Hematopoietic multipotent progenitor cell (in vitro differentiated cells): ENCODE measurements around the gene TMEM212. TPM values are rescaled to one million over a fixed set of nuclear protein-coding genes. Genes with fewer than 3 reads are reported as not detected.
A peak's percentile ranks its signal among the peaks of the same experiment; 100 is the strongest.
"Not testable (repeated sequence)": the region's sequence is repeated elsewhere in the genome, so short reads cannot be mapped to it uniquely, and the experiment has no call there.

Experiments
- DNase-seq, 3 donors: peaks; one replicate each; pipeline ENCODE4 v3.0.0-alpha.2; 2011 to 2015; ENCODE audit warnings: low read depth in 2 of 3, low spot score in 2 of 3
- total RNA-seq: library from RNA; depleted of rRNA; stranded (reverse); fragments of >200 nt; gene quantifications from one replicate; pipeline ENCODE4 v1.2.3, GENCODE V29; 2012

Gene TMEM212
- total RNA-seq, 1 donor = not detected

DNA sequence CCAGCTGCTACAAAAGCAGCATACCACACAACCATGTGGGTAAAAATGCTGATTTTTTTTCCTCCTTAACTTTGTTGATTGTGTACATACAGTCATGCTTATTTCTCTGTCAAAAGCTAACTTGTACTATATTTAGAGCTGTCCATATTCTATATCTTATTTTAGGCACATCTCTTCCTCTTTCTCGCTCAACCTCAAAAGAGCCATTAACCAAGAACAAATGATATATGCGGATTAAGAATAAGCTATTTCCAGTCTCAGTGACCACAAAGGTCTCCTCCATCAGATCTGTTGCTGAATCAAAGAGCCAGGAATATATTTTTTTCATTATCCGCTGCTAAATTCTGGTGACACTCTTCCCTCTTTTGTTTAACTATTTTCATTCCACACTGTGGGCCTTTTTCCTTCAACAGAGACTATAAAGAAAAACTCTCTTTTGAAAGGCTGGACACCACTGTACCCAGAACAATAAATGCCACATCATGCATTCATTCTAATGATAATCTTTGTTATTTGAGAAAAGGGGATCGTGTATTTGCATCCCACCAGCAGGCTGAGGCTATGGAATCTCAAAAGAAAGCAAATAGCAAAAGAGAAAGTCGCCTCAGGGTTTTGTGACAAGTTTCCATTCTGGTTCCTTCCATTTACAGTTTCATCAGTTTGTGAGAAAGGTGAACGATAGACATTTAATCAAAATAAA is 8.0 kb downstream of the TMEM212 start:
- DNase-seq = peak in 1 of 3 donors; percentile 49

DNA sequence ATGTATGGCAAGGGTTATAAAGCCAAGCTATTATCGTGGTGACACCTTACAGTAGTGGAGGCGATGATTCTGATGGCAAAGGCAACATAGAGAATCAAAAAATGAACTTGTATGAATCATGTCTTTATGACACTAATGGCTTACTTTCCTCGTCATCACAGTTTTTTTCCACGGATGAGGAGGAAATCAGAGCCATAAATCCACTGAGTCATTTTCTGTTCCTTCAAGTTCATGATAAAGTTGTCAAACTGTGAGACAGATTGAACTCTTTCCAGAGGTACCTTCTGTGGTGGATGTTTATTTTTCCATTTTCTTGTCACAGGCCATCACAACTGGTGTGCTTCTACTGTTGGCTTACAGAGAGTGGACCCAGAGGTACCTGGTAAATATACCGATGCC is 8.5 kb downstream of the TMEM212 start:
- DNase-seq = no peak

DNA sequence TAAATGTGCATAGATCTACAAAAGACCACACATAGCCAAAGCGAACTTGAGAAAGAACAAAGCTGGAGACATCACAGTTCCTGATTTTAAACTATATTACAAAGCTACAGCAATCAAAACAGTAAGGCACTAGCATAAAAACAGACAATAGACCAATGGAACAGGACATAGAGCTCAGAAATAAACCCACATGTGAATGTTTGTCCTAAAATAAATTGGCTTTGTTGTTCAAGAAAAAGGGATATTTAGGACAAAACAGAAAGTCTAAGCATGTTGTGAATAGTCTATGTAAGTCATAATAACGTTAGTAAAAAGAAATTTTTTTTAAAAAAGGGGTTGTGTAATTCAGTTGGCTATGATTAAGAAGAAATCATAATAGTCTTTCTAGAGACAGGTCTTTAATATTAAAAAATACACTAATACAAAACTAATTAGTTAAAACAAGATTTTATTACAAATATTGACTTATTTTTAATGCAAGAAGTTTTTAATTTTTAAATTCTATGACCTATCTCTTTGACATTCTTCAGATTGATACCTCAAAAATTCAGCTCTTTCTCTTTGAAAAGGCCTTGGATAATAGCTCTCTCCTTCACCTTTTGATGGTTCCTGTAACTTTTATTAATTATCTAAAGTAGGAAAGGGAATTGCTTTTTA is 11.6 kb downstream of the TMEM212 start:
- DNase-seq = no peak

DNA sequence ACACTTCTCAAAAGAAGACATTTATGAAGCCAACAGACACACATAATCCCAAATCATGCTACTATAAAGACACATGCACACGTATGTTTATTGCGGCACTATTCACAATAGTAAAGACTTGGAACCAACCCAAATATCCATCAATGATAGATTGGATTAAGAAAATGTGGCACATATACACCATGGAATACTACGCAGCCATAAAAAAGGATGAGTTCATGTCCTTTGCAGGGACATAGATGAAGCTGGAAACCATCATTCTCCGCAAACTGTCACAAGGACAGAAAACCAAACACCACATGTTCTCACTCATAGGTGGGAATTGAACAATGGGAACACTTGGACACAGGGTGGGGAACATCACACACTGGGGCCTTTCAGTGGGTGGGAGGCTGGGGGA is 15.6 kb downstream of the TMEM212 start:
- not testable (repeated sequence) for DNase-seq

DNA sequence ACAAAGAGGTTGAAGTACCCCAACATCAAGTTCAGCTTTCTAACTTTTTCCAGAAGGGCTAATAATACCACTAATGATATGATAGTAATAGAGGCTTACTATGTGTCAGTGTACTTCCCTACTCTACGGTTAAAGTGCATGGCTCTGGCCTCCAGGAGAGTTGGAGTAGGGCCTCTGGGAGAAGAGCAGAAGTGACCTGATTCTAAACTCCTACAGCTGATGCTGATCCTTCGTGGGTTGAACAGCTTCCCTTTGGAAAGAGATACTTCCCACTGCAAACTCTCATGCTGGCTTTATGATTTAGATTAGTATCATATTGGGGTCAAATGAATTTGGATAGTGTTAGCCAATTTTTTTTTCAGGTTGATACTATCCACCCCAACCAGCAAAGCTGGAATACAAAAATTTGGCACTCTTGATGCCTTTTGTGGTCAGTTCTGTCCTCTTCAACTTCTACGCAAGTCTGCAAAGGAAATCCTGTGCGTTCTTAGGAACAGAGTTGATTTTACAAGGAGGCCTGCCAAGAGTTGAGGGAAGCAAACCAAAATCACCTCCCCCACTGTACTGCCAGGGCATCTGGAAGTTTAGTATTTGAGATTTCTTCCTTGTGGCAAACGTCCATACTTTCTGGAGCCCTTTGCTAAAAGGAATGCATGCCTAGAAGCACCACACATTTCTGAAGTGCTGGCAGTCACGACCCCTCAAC is 17.8 kb downstream of the TMEM212 start:
- no peak for DNase-seq

DNA sequence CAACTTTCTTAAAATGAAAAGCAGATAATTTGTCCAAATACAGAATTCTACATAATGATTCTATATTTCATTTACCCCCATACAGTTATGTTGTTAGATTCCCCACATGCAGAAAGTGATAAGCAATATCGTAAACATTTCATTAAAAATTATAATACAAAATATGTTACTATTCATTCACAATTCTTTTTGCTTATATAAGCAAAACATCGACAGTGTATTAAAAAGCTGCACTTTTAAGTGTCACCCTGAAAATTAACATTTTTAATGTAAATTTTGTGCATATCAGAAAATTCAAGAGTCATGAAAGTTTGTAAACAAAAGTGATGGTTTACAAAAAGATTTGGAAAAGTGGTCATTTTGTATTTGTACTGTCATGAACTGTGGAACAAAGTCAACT is 19.2 kb downstream of the TMEM212 start:
- DNase-seq = no peak

DNA sequence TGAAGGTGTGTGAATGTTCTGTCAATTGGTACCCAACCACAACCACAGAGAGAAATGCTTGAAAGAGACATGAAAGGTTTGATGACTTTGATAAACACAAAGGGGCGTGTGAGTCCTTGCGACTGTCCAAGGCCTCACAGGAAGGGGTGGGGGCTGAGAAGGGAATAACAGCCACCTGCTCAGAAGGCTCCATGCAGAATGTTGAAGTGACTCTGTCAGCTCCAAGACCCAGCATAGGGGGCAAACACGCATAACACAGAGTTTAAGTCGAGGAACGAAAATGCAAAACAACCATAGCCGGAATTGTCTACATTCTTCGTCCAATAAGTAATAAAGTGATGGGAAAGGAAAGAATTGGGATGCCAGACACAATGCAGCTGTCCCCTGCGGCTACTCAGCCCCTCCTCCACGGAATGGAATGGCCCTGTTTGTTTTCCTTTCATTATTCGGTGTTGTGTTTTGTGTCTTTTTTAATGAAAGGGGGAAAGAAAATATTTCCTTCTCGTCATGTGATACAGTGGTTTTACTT is 19.9 kb downstream of the TMEM212 start:
- DNase-seq = no peak

DNA sequence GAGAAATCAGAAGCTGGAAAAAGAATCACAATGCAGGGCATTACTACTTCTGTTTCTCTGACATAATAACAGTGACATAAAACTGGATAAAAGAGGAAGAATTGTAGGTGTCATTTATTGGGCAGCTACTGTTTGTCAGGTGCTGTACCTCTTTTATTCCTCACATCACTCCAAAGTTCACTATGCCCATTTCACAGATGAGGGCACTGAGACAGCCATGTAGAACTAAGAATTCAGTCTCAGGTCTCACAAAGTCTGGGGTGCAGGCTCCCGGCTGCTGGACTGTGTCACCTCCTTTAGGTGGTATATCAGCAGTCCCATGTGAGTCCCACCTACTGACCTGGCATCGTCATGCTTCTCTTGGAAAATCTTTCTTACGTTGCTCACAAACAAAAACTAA is 20.8 kb downstream of the TMEM212 start:
- no peak for DNase-seq

DNA sequence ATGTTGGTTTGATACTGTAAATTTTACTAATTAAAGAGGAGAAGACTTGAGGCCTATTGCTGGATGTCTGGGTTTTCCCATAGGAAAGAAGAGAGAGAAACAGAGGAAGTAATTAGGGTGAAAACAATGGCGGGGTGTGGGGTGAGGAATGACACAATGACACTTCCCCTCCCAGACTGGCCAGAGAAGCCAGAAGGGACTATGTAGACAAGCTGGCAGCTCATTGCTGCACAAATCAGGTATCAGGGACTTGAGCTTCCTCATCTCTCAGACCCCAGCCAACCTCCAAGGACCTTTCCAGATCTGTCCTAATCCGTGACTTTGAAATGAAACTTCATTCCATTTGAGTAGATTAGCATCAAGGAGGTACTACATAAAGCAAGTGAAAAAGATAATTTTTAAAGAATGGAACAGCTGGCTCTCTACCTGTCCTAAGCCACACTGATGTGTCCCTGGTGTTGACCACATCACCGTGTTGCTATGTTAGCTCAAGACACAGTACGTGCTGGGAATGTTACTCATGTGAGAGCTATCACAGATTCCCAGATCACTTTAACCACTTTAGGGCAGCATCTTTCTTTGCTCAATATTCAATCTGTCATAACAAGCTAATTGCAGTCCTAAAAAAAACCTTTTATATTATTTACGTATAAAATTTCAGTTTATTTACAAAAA is 22.2 kb downstream of the TMEM212 start:
- no peak for DNase-seq

DNA sequence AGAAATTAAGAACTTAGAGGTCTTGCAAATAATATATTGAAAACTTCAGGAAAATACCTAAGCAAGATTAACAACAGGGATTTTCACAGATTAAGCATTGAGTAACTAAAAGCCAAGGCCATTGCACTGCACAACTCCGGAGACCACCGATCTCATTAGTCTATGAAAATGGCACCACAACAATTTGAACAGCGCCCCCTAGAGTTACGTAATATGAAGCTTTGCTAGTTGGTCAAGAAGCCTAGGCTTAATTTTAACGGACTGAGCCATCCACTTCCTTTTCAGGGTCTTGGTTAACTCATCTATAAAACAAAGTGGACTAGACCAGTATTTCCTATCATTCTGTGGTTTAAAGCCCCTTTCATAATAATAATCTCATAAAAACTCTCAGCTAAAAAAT is 24.8 kb downstream of the TMEM212 start:
- DNase-seq = peak in 2 of 3 donors; percentile 8 to 16

DNA sequence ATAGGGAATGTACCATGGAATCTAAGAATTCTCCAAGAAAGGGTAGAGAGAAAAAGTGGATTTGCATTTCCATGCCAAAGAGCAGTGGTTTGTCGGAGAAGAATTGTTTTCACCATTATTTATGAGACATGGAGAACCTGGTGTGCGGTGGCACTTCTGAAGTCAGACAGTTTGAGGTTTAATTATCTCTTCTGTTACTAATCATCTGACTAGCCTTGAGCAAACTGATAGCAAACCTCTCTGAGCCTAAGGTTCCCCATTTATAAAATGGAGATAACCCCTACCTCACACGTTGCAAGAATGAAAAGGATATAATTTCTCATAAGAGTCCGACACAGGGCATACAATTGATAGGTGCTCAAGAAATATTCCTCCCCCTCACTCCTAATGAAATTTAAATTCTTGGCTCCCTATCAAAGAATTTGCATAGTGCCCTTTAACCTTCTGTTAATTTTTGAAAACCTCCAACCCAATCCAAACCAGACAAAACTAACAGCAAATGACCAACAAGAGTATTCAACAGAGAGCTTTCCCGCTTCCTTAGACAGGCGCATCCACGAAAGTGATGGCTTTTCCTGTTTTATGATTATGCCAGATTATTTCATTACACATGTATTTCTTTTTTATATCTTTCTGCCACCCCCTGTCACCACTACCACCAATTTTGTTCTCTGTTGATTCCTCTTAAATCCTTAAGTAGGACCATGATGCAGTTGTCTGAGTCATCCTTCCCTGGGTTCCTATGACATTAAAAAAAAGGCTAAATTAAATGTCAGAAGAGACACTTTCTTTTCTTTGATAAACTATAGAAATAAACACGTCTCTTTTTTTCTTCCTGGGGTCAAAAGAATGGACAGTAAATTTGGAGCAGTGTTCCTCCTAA is 28.5 kb downstream of the TMEM212 start:
- DNase-seq = peak in 1 of 3 donors; percentile 28

DNA sequence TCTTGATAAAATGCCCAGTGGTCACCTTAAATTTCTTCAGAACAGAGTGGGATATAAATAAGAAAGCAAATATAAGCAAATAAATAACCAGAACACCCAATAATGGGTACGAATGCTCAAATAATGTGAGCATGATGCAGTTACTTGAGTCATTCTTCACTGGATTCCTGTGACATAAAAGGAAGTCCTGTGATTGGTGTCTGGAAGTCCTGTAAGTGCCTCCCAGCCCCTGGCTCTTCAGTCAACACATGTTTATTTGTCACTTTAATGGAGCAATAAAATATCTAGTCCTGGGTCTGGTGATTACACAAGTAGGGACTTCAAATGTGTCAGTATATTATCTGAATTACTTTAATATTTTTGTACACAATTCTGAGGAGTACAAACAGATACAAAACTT is 30.4 kb downstream of the TMEM212 start:
- no peak for DNase-seq

DNA sequence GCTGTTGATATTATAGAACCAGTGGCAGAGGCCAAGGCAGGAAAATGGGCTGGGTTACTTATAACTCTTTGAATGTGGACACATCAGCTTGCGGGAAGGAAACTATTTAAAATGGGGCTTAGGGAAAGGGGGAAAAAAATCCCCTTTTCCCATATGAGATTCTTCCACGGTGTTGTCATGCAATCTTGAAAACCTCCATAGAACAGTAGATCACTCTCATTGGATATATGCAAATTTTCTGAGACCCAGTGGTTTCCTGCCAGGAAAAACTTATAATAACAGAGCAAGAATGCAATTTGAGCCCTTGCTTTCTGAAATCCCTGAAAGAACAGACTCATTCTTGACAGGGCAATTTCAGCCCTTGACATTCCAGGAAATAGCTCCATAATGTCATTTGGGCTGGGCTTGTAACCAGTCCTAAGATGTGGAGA is 31.1 kb downstream of the TMEM212 start:
- no peak for DNase-seq

DNA sequence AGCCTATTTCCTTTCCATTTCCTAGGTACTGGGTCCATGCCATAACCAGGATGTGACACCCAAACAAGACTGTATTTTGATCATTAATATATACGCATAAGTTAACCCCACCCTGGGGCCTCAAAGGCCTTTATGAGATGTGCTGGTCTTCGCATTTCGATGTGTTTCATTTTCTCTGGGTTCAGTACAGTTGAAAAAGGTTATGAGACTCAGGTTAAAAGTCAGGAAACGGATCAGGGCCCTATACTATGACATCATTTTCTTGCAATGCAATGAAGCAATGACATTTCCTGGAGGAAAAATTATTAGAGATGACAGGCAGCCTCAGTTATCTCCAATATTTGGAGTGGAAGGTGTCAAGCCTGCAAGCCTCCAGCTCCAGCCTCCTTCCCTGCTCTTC is 31.7 kb downstream of the TMEM212 start:
- no peak for DNase-seq

DNA sequence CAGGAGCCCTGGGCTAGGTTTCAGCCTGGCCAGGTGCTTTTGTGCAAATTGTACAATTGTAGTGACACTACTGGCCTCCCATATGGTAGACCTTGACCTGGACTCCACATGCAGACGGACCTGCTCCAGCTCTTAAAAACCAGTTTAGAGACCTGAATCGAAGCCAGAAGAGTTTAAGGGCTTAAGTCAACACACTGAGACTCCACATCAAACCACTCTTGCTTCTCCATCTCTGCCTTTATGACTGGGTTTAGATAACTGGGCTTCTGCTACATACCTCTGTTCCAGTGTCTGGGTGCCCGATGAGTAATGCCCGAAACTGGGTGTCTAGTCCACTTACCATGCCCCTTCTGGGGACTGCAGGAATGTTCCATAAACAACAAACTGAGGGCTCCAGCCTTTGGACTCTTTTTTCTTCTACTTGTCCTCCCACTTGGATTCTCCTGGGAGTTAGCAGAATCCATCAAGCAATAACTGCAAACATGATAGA is 32.8 kb downstream of the TMEM212 start:
- no peak for DNase-seq

DNA sequence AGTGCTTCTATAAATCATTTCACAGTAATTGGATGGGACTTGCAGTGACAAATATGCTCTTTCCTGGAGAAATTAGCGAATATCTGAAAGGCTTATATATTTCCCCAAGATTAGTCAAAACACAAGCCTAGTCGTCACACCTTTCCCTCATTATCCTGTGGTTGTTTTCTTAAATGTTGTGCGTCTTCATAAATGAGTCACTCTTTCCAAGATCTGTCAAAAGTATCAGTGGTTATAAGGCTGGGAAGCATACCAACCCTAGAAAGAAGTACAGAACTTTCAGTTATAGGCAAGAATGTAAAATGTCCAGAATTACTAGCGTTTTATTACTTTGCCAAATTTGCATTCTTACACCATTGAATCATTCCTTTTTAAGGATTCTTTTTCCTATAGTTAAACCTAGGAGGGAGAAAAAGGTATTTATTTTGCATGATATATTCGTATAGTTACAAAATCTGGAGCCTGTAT is 33.6 kb downstream of the TMEM212 start:
- no peak for DNase-seq

DNA sequence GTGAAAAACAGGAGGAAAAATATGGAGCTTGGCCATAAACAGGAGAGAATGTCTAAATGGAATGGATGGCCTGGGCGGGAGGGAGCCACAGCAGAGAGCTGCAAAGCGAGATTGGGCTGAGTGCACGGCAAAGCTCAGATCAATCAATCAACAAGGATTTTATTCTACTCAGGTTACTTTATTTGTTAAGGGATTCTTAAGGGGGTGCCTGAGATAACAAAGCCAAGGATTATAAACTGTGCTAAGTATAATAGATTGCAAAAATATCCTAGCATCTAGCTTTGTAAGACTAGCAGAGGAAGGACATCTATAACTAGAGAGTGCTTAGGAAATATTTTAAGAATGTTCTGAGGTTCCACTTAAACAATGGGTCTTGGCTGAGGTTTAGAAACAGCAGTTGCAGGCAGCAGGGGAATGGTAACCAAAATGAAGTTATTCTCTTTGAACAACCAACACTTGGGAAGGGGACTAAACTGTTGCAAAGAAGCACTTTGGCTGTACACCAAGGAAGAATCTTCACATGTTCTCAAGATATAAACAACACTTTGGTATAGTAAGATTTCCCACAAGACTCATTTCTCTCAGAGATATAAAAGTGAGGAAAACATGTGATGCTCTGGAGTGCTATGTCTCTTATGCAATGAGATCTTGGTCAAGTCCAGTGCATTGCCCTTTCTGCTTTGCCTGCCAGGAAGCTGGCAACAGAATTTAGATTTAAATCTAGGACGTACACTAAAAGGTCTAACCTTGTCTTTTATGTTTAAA is 35.5 kb downstream of the TMEM212 start:
- DNase-seq = no peak

DNA sequence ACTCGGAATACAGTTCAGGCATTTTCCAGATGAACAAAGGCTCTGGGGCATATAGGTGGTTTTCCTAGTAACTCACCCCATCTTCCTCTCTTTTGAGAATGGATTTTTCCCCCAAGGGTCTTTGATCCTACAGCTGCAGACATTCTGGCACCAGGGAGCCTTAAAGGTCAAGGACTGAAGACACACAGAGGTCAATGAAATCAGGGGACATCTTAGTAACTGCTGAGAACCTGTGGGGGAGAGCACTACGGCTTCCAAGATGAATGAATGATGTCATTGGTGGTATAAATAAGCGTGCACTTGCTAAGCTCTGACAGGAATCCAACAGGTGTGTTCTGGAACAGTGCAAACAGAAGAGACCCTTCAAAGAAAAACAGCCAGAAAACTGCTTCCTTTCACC is 36.3 kb downstream of the TMEM212 start:
- no peak for DNase-seq
